PC-9 (cell line): ENCODE data around the gene PRM3.

Source experiments
- CTCF ChIP-seq: fragments of 200-600 bp; sonication (generic); conservative IDR thresholded peaks from 2 replicates; pipeline ENCODE4 v1.6.1; 2017; ENCODE audit warnings: mixed run types, antibody characterized with exemption, mild to moderate bottlenecking, moderate library complexity
- EZH2 ChIP-seq: fragments of 200-600 bp; sonication (generic); IDR thresholded peaks from 2 replicates; pipeline ENCODE4 v1.8.0; 2017; ENCODE audit warnings: antibody characterized with exemption, low read depth

GRCh38 chr16:11296351-11296705 lies 22.9 kb upstream of the PRM3 start:
- TF ChIP-seq CTCF: no peak
- no peak for TF ChIP-seq EZH2
